H1 (cell line): ENCODE measurements around the gene TM9SF2. TPM values are rescaled to one million over a fixed set of nuclear protein-coding genes. Genes with fewer than 3 reads are reported as not detected.

Experiments used
- CTCF ChIA-PET: fragments of 300-600 bp; sonication (Branson Sonifier 250); formaldehyde crosslinking; loops from one replicate; lab custom pipeline; 2021; ENCODE audit not compliant: partially characterized antibody; lab: Charles Lee
- POLR2A ChIA-PET: fragments of 300-600 bp; sonication (Branson Sonifier 250); formaldehyde crosslinking; loops from one replicate; lab custom pipeline; 2021; ENCODE audit warnings: inconsistent platforms; ENCODE audit not compliant: partially characterized antibody; lab: Charles Lee
- DNase-seq, 2 experiments: peaks; one replicate each; pipeline versions ENCODE4 v3.0.0 to v3.0.0-alpha.2; 2010 to 2022; ENCODE audit warnings: low spot score in 2 of 2, low read depth in 1 of 2, mixed read lengths in 1 of 2
- FAIRE-seq: peaks from 2 replicates; lab custom pipeline; 2011; peaks lifted over from hg19 to GRCh38; lab: Jason Lieb, UNC
- H2AFZ ChIP-seq: 2 replicates; pipeline ENCODE4 v1.8.1; 2012; ENCODE audit warnings: low read length, inconsistent platforms
- H2AK5ac ChIP-seq: 2 replicates; pipeline ENCODE4 v1.6.1; 2013; ENCODE audit warnings: low read depth, low read length
- H2BK120ac ChIP-seq: replicated peaks from 2 replicates; pipeline ENCODE3; 2013; ENCODE audit warnings: low read depth, low read length, inconsistent platforms
- H2BK12ac ChIP-seq: 2 replicates; pipeline ENCODE4 v1.6.1; 2013; ENCODE audit warnings: low read depth, low read length
- H2BK15ac ChIP-seq: 2 replicates; pipeline ENCODE4 v1.6.1; 2013; ENCODE audit warnings: low read length
- H2BK20ac ChIP-seq: 2 replicates; pipeline ENCODE4 v1.6.1; 2013; ENCODE audit warnings: low read length
- H2BK5ac ChIP-seq: 2 replicates; pipeline ENCODE4 v1.6.1; 2013; ENCODE audit warnings: low read depth, low read length
- H3K14ac ChIP-seq: 2 replicates; pipeline ENCODE4 v1.6.1; 2013; ENCODE audit warnings: inconsistent platforms; ENCODE audit not compliant: insufficient read length
- H3K18ac ChIP-seq: 2 replicates; pipeline ENCODE4 v1.6.1; 2013; ENCODE audit warnings: low read length; ENCODE audit errors: extremely low read depth
- H3K23ac ChIP-seq: 2 replicates; pipeline ENCODE4 v1.6.1; 2013; ENCODE audit warnings: inconsistent platforms; ENCODE audit not compliant: insufficient read length
- H3K23me2 ChIP-seq: 2 replicates; pipeline ENCODE4 v1.6.1; 2013; ENCODE audit warnings: low read depth, low read length
- H3K27ac ChIP-seq: 2 replicates; pipeline ENCODE4 v1.6.1; 2011; ENCODE audit warnings: low read depth, low read length, inconsistent platforms
- H3K27me3 ChIP-seq, 4 experiments: replicated peaks in 1 of 4; 1 replicate in 1 of 4; 2 replicates in 3 of 4; pipeline versions ENCODE4 v1.6.1 to v1.8.1; 2011 to 2013; ENCODE audit warnings: low read length in 3 of 4, mild to moderate bottlenecking in 3 of 4, inconsistent platforms in 2 of 4, mixed read lengths in 2 of 4, moderate library complexity in 1 of 4; ENCODE audit not compliant: control insufficient read depth in 3 of 4, insufficient read depth in 3 of 4; ENCODE audit errors: extremely low read depth in 1 of 4
- H3K36me3 ChIP-seq, 4 experiments: 2 replicates each; pipeline versions ENCODE4 v1.6.1 to v1.8.1; 2011 to 2013; ENCODE audit warnings: mild to moderate bottlenecking in 4 of 4, low read length in 3 of 4, moderate library complexity in 2 of 4, control low read depth in 1 of 4, inconsistent platforms in 1 of 4; ENCODE audit not compliant: insufficient read depth in 4 of 4, control insufficient read depth in 2 of 4
- H3K4ac ChIP-seq: replicated peaks from 2 replicates; pipeline ENCODE3; 2013; ENCODE audit warnings: low read length, low read depth, mixed read lengths, inconsistent platforms; ENCODE audit not compliant: insufficient read length
- H3K4me1 ChIP-seq, 4 experiments: replicated peaks in 1 of 4; 1 replicate in 1 of 4; 2 replicates in 3 of 4; pipeline versions ENCODE4 v1.6.1 to v1.8.1; 2011 to 2013; ENCODE audit warnings: low read length in 3 of 4, inconsistent platforms in 2 of 4, mixed read lengths in 1 of 4; ENCODE audit not compliant: insufficient read depth in 4 of 4, control insufficient read depth in 3 of 4
- H3K4me2 ChIP-seq, 2 experiments: 2 replicates each; pipeline versions ENCODE4 v1.6.1 to v1.8.1; 2011 to 2013; ENCODE audit warnings: low read depth in 2 of 2, low read length in 2 of 2, control low read depth in 1 of 2, inconsistent platforms in 1 of 2, mild to moderate bottlenecking in 1 of 2; ENCODE audit not compliant: insufficient read depth in 1 of 2
- H3K4me3 ChIP-seq, 4 experiments: fragments of 200-600, 300-600 bp in 1 of 4; sonication (generic), shearing (Covaris generic), sonication (Bioruptor Twin) in 1 of 4; 2 replicates each; pipeline versions ENCODE4 v1.5.1 to v1.8.1; 2011 to 2016; ENCODE audit warnings: low read length in 4 of 4, low read depth in 3 of 4, control low read depth in 2 of 4, inconsistent platforms in 2 of 4, mild to moderate bottlenecking in 2 of 4, mixed read lengths in 1 of 4, moderate library complexity in 1 of 4; ENCODE audit not compliant: insufficient read depth in 2 of 4; ENCODE audit errors: extremely low read depth in 1 of 4
- H3K56ac ChIP-seq: replicated peaks from 2 replicates; pipeline ENCODE3; 2013; ENCODE audit warnings: low read depth, mild to moderate bottlenecking, mixed read lengths, low read length, inconsistent platforms; ENCODE audit not compliant: insufficient read length
- H3K79me1 ChIP-seq: 2 replicates; pipeline ENCODE4 v1.6.1; 2013; ENCODE audit warnings: low read depth, low read length, control low read depth
- H3K79me2 ChIP-seq, 2 experiments: 2 replicates each; pipeline versions ENCODE4 v1.6.1 to v1.8.1; 2012 to 2013; ENCODE audit warnings: low read length in 2 of 2, mild to moderate bottlenecking in 2 of 2, inconsistent platforms in 1 of 2; ENCODE audit not compliant: insufficient read depth in 2 of 2, control insufficient read depth in 1 of 2
- H3K9ac ChIP-seq, 4 experiments: replicated peaks in 1 of 4; 1 replicate in 1 of 4; 2 replicates in 3 of 4; pipeline versions ENCODE4 v1.6.1 to v1.8.1; 2011 to 2013; ENCODE audit warnings: low read depth in 3 of 4, low read length in 3 of 4, control low read depth in 2 of 4, mild to moderate bottlenecking in 2 of 4, moderate library complexity in 2 of 4, inconsistent platforms in 1 of 4; ENCODE audit errors: extremely low read depth in 1 of 4
- H3K9me3 ChIP-seq, 2 experiments: 2 replicates each; pipeline versions ENCODE4 v1.6.1 to v1.8.1; 2012 to 2013; ENCODE audit warnings: mild to moderate bottlenecking in 2 of 2, moderate library complexity in 2 of 2, control low read depth in 1 of 2, inconsistent platforms in 1 of 2, low read depth in 1 of 2, low read length in 1 of 2, mixed read lengths in 1 of 2; ENCODE audit not compliant: insufficient read depth in 2 of 2
- H4K20me1 ChIP-seq, 2 experiments: replicated peaks in 1 of 2; 2 replicates each; pipeline versions ENCODE3 to v1.8.1; 2011 to 2013; ENCODE audit warnings: inconsistent platforms in 2 of 2, low read length in 2 of 2, mild to moderate bottlenecking in 1 of 2; ENCODE audit not compliant: insufficient read depth in 2 of 2, control insufficient read depth in 1 of 2
- H4K5ac ChIP-seq: 2 replicates; pipeline ENCODE4 v1.6.1; 2013; ENCODE audit warnings: low read length, low read depth, mixed read lengths, inconsistent platforms; ENCODE audit not compliant: insufficient read length
- H4K8ac ChIP-seq: 2 replicates; pipeline ENCODE4 v1.8.0; 2013; ENCODE audit warnings: mild to moderate bottlenecking, moderate library complexity, low read length, inconsistent platforms; ENCODE audit not compliant: insufficient read depth; ENCODE audit errors: extremely low read depth
- H4K91ac ChIP-seq: replicated peaks from 2 replicates; pipeline ENCODE3; 2013; ENCODE audit warnings: low read length, mixed read lengths, inconsistent platforms; ENCODE audit not compliant: insufficient read length
- BCL11A ChIP-seq, 2 experiments: IDR thresholded peaks; one replicate each; pipeline ENCODE4 v1.6.1; 2011; ENCODE audit warnings: low read depth in 2 of 2, low read length in 2 of 2, mild to moderate bottlenecking in 2 of 2
- BRCA1 ChIP-seq: IDR thresholded peaks from 2 replicates; pipeline ENCODE4 v1.6.1; 2012; ENCODE audit warnings: low read depth, low read length, improper control_type of control experiment
- CBX8 ChIP-seq: fragments of 300-800, 300-1000 bp; sonication (generic); IDR thresholded peaks from 2 replicates; pipeline ENCODE4 v1.7.1; 2016; ENCODE audit warnings: low read depth, low read length, borderline replicate concordance
- CTCF ChIP-seq, 3 experiments: IDR thresholded peaks; 1 replicate in 2 of 3; 2 replicates in 1 of 3; pipeline versions ENCODE4 v1.5.1 to v1.6.1; 2011; ENCODE audit warnings: low read length in 3 of 3, mild to moderate bottlenecking in 3 of 3, inconsistent platforms in 2 of 3, low read depth in 1 of 3, moderate library complexity in 1 of 3; ENCODE audit not compliant: insufficient read depth in 1 of 3; ENCODE audit errors: control extremely low read depth in 1 of 3
- KDM1A ChIP-seq: fragments of 200-600, 300-600 bp; sonication (generic); IDR thresholded peaks from 2 replicates; pipeline ENCODE4 v1.7.1; 2016; ENCODE audit warnings: mild to moderate bottlenecking, low read length, borderline replicate concordance
- MAFK ChIP-seq: IDR thresholded peaks from 2 replicates; pipeline ENCODE4 v1.6.1; 2012; ENCODE audit warnings: low read depth, mild to moderate bottlenecking, improper control_type of control experiment, low read length
- RXRA ChIP-seq: IDR thresholded peaks from 2 replicates; pipeline ENCODE4 v1.6.1; 2011; ENCODE audit warnings: low read depth, mild to moderate bottlenecking, low read length, moderate library complexity; ENCODE audit not compliant: insufficient read depth
- SIN3A ChIP-seq, 2 experiments: IDR thresholded peaks in 1 of 2; conservative IDR thresholded peaks in 1 of 2; 2 replicates each; pipeline ENCODE4 v1.6.1; 2011 to 2012; ENCODE audit warnings: low read length in 2 of 2, improper control_type of control experiment in 1 of 2, low read depth in 1 of 2, mild to moderate bottlenecking in 1 of 2
- SRF ChIP-seq: IDR thresholded peaks from 2 replicates; pipeline ENCODE4 v1.6.1; 2011; ENCODE audit warnings: mild to moderate bottlenecking, low read depth, low read length, moderate library complexity
- USF2 ChIP-seq: IDR thresholded peaks from 2 replicates; pipeline ENCODE4 v1.6.1; 2011; ENCODE audit warnings: low read length, improper control_type of control experiment
- WGBS, 2 experiments: shearing (Covaris generic) in 1 of 2; methylation state at CpG; one replicate each; pipeline versions ENCODE4 v1.1.6 to v1.1.7; 2013 to 2015; ENCODE audit warnings: low lambda C conversion rate in 2 of 2, mixed read lengths in 2 of 2, inconsistent platforms in 1 of 2, low coverage in 1 of 2, missing lambda C conversion rate in 1 of 2; ENCODE audit not compliant: insufficient replicate concordance in 2 of 2, insufficient coverage in 1 of 2, insufficient read length in 1 of 2; ENCODE audit errors: extremely low coverage in 1 of 2, missing lambda C conversion rate in 1 of 2; 5-methylcytosine and 5-hydroxymethylcytosine counted together
- polyA plus RNA-seq, 7 experiments: library from polyadenylated mRNA; depleted of rRNA in 3 of 7; stranded (reverse) in 5 of 7; unstranded in 2 of 7; fragments of >200 nt in 5 of 7; fragments of 200-250 nt in 2 of 7; gene quantifications; 1 replicate in 5 of 7; 2 replicates in 1 of 7; 4 replicates in 1 of 7; pipeline versions ENCODE4 v1.2.1 to v1.2.3, GENCODE V29; 2011 to 2013; ENCODE audit warnings: missing spikeins in 2 of 7, mixed read lengths in 2 of 7
- total RNA-seq: library from RNA; stranded (reverse); fragmentation: NEBNext Ultra II Directional; extraction: Animal tissue kit (Norgen Biotek cat#: 25700); gene quantifications from 2 replicates; pipeline ENCODE4 v1.2.1, GENCODE V29; 2021

The TM9SF2 gene
- total and polyA plus RNA-seq, 2 of the 8 experiments (the other 6 are each of a cell fraction or from before 2014, with no cell fraction given), result 68.0 to 101 TPM

GRCh38 chr13:99506634-99507033 lies 5.4 kb downstream of the TM9SF2 start:
- Histone ChIP-seq H2BK20ac (no peak overlapping the region), H2BK120ac (no peak overlapping the region), H2AFZ (no peak overlapping the region), H3K56ac (no peak overlapping the region), H3K23ac (no peak overlapping the region), H3K4ac (no peak overlapping the region), H2BK12ac (no peak overlapping the region), H3K27me3 (no peaks in the 10 kb centered on the region), H3K9me3 (peaks cover 18 to 23% of the 10 kb centered on the region in 2 experiments), H3K9ac (no peak overlapping the region), H3K4me1 (no peaks in the 10 kb centered on the region; a peak in 2 of 7 replicates), H4K20me1 (peaks cover 0 to 4% of the 10 kb centered on the region in 2 experiments), H3K14ac (no peak overlapping the region), H3K4me3 (no peak overlapping the region), H3K79me2 (peaks cover 20 to 100% of the 10 kb centered on the region in 2 experiments), H4K91ac (no peak overlapping the region), H3K27ac (no peak overlapping the region), H2AK5ac (no peak overlapping the region), H3K18ac (no peak overlapping the region), H4K8ac (no peak overlapping the region), H3K79me1 (peaks cover 6% of the 10 kb centered on the region; the same call in 1 of the 2 replicates), H2BK15ac (no peak overlapping the region), H3K4me2 (no peak overlapping the region), H2BK5ac (no peak overlapping the region), H4K5ac (no peak overlapping the region), H3K36me3 (peaks cover 0 to 29% (median 9%) of the 10 kb centered on the region in 4 experiments; a peak in 4 of 8 replicates), H3K23me2 (0 out of 2 replicates have a peak, but pooled peaks cover 2% of the 10 kb centered on the region)
- ChIA-PET POLR2A (no interaction called here), CTCF (interaction anchor here (1.1 to 4.1 kb wide), 6 partner anchors 11 to 72 kb away, joined by 3 to 17 read pairs (median 4); no protein-coding TSS in a partner anchor)
- no peak for DNase-seq
- no peak for FAIRE-seq
- 94% methylated on average over 2 of the region's 2 CpGs; no CpG with 5 or more reads in 1 of the 2 experiments for WGBS, 2 experiments
- TF ChIP-seq RXRA (no peak), SIN3A (conservative IDR thresholded peaks at IDR 0.05 in 1 of 2, IDR thresholded peaks at IDR 0.05 in 1 of 2; ENCODE audit: low read depth in 1 of 2, low read length in 2 of 2) (no peak), USF2 (no peak), CBX8 (no peak), BCL11A (IDR thresholded peaks at IDR 0.05; ENCODE audit: low read depth in 2 of 2, low read length in 2 of 2) (no peak), KDM1A (no peak), CTCF (IDR thresholded peaks at IDR 0.05; ENCODE audit: control extremely low read depth in 1 of 3, insufficient read depth in 1 of 3, low read depth in 1 of 3, low read length in 3 of 3) (no peak), SRF (no peak), BRCA1 (no peak), MAFK (no peak)
